GM18861 (cell line): ENCODE measurements around the gene IGSF9.

Experiments
- ATAC-seq: cut with Tn5 transposase; IDR thresholded peaks from one replicate; pipeline ENCODE4 v1.9.1; 2021; ENCODE audit not compliant: unreplicated experiment

IGSF9 gene, protein sequence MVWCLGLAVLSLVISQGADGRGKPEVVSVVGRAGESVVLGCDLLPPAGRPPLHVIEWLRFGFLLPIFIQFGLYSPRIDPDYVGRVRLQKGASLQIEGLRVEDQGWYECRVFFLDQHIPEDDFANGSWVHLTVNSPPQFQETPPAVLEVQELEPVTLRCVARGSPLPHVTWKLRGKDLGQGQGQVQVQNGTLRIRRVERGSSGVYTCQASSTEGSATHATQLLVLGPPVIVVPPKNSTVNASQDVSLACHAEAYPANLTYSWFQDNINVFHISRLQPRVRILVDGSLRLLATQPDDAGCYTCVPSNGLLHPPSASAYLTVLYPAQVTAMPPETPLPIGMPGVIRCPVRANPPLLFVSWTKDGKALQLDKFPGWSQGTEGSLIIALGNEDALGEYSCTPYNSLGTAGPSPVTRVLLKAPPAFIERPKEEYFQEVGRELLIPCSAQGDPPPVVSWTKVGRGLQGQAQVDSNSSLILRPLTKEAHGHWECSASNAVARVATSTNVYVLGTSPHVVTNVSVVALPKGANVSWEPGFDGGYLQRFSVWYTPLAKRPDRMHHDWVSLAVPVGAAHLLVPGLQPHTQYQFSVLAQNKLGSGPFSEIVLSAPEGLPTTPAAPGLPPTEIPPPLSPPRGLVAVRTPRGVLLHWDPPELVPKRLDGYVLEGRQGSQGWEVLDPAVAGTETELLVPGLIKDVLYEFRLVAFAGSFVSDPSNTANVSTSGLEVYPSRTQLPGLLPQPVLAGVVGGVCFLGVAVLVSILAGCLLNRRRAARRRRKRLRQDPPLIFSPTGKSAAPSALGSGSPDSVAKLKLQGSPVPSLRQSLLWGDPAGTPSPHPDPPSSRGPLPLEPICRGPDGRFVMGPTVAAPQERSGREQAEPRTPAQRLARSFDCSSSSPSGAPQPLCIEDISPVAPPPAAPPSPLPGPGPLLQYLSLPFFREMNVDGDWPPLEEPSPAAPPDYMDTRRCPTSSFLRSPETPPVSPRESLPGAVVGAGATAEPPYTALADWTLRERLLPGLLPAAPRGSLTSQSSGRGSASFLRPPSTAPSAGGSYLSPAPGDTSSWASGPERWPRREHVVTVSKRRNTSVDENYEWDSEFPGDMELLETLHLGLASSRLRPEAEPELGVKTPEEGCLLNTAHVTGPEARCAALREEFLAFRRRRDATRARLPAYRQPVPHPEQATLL

DNA sequence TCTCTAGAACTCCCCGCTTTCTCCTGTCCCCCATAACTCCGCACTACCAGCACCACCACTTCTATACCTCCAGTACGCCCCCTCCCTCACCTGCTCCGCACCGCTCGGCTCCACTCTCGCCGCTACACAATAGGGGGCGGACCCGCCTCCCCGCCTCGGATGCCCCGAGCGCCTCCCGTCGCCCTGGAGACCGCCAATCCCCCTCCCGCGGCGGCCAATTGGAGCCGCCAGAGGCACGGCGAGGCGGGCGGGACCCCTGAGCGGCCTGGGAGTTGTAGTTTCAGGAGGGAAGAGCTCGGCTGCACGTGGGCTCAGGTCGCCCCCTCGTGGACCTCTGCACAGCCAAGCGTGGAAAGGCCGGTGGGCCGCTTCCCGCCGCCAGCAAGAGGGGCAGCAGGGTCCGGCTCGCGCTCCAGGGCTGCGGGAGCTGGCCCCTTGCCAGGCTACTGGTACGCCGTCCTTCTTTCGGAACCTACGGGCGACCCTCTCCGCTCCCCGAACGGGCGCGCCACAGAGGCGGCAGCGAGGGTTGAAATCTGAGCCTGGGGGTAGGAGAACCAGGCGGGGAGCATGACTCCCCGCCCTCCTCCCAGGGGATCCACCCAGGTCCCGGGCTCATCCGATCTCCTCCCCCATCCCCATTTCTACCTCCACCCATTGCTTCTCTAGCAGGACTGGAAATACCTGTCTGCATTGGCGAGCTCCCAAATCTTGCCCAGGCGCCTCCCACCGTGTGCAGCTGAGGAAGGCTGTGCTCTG lies at the start of gene IGSF9:
Gene IGSF9 (minus strand): TSS at position 131 of the 759 bp plus-strand sequence. CDS start 2,159 bp downstream, outside the sequence.
- no peak for ATAC-seq

DNA sequence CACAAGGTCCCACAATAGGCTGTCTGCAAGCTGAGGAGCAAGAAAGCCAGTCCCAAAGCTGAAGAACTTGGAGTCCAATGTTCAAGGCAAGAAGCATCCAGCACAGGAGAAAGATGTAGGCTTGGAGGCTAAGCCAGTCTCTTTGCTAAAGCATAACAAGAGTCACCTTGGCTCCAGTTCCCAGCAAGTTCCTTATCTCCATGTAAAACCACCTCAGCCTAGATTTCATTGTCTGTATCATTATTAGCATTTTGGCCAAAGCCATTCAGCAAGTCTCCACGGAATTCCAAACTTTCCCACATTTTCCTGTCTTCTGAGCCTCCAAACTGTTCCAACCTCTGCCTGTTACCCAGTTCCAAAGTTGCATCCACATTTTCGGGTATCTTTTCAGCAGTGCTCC lies 49.5 kb upstream of the IGSF9 start:
- ATAC-seq = no peak

DNA sequence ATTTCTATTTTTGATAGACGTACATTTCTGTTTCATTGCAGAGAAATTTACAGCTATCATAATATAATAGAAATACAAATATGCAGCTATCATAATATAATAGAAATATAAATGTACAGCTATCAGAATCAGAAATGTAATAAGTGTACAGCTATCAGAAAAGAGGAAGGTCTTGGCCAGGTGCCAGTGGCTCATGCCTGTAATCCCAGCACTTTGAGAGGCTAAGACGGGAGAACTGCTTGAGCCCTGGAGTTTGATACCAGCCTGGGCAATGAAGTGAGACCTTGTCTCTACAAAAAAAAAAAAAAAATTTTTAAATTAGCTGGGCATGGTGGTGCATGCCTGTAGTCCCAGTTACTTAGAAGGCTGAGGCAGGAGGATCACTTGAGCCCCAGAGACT lies 48.5 kb upstream of the IGSF9 start:
- ATAC-seq = no peak

DNA sequence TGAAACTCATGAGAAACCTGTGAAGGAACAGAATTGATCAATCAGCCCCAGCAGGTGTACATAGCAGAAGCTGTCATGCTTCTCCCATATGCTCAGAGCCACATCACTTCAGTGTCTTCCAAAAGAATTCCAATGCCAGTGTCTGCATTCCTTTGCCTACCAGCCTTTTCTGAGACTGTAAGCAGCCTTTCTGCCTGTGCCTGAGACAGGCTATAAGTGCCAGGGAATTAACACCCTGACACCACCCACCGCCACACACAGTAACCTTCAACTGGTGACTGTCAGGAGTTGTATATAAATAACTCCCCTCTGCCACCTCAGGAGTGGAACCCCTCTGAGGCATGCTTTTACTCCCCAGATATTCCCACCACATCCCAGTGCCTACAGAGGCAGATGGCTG lies 46.7 kb upstream of the IGSF9 start:
- no peak for ATAC-seq

DNA sequence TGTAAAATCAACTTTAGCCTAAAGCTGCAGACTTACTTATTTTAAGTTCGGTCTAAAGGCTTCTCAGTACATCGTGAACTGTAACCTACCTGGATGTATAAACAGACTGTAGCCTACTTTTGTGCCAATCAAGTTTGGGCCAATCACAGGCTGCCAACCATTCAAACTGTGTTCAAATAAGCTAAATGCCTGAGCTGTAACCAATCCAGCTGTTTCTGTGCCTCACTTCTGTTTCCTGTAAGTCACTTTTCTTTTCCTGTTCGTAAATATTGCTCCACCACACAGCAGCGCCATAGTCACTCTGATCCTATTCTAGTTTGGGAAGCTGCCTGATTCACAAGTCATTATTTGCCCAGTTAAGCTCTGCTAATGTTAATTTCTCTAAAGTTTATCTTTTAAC lies 46.1 kb upstream of the IGSF9 start:
- no peak for ATAC-seq

DNA sequence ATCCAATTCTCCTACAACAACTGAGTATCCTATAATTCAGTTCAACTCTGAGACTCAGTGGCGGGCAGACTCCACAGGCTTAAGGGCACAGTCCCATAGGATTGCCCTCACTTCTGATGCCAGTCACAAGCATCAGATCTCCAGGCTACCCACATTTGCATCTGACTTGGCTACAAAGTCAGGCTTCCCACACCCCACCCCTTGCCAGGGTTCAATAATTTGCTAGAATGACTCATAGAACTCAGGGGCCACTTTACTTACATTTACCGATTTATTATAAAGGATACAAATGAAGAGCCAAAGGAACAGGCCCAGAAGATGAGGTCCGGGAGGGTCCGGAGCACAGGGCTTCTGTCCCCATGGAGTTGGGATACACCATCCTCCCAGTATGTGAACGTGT lies 44.6 kb upstream of the IGSF9 start:
- ATAC-seq = no peak

DNA sequence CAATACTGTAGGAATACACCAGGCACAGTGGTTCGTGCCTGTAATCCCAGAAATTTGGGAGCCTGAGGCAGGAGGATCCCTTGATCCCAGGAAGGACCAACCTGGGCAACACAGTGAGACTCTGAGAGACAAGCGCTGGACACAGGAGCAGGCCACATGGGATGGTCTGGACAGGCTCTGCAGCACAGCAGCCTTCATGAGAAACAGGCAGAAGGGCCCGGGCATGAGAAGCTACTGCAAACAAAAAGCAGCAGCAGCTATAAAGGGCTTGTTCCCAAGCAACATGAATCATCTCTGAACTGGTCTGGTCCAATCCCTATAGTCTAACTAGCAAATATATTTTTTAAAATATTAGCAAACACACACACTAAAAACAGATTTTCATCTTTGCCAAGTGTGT lies 44.2 kb upstream of the IGSF9 start:
- no peak for ATAC-seq

DNA sequence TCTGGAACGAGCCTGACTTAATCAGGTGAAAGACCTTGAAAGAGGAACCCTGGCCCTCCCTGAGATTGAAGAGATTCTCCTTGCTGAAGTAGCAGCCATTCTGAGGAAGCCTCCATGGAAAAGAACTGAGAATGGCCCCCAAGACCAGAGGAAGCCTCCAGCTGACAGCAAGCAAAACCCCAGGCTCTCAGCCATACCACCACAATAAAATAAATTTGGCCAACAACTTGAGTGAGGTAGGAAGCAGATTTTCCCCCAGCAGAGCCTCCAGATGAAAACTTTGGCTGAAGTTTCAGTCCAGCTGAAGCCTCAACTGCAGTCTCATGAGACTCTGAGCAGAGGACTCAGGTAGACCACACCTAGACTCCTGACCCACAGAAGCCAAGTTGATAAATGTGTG lies 42.6 kb upstream of the IGSF9 start:
- no peak for ATAC-seq

DNA sequence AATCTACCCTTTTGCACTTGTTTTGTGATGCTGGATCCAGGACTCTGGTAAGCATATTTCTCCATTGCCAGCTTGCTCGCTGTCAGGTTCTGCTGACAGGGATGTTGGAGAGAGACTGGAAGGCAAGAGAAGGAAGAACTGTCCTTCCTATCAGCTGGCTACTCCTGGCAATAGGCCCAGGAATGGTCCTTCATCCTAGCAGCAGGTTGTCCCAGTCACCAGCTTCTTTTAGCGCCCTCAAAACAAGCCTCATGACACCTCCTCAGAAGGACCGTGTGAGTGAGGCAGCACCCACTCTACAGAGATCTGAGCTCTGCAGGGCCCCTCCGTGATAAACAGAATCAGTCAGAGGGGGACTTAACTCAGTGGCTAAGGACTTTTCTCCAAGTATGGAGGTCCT lies 41.8 kb upstream of the IGSF9 start:
- no peak for ATAC-seq

DNA sequence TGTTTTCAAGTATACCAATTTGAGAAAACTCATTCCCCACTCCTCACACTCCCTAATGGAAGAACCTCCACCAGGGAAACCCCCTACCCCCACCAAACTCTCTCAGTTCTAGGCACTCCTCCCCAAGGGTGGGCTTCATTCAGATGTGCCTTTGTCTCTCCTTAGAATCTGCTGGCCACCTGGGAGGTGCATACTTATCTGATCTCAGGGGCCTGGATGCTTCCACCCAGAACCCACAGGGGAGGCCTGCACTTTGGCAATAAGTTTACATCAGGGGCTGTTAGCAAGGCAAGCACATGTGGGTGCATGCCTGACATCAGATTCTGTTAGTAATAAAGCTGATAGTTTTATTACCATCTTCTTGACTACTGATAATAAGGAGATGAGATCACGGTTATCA lies 41.1 kb upstream of the IGSF9 start:
- ATAC-seq = no peak

DNA sequence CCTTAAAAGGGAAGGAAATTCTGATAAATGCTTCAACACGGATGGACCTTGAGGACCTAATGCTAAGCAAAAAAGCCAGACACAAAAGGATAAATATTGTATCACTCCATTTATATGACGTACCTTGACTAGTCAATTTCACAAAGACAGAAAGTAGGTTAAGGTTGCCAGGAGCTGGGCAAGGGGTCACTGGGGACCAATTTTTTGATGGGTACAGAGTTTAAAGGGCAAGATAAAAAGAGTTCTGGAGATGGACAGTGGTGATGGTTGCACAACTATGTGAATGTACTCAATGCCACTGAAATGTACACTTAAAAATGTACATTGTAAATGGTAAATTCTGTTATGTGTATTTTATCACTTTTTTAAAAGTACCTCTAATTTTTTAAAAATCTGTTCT lies 40.7 kb upstream of the IGSF9 start:
- ATAC-seq = no peak

DNA sequence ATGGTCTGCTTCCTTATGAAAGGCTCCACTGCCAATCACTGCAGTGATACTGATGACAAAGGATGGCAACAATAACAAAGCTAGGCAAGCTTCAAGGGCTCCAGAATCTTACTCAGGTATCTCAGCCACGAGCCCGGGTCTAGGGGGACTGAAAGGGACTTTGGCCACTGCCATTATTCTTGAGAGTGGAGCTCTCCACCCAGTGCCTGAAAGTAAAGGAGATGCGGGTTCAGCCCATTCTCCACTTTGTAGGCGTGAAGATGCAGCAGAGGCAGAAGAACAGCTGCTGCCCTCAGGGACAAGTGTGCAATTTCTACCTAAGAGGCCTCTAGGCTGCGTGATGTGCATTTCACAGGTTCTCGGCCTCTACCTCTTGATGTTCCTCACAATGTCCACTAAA lies 40.1 kb upstream of the IGSF9 start:
- ATAC-seq = no peak

DNA sequence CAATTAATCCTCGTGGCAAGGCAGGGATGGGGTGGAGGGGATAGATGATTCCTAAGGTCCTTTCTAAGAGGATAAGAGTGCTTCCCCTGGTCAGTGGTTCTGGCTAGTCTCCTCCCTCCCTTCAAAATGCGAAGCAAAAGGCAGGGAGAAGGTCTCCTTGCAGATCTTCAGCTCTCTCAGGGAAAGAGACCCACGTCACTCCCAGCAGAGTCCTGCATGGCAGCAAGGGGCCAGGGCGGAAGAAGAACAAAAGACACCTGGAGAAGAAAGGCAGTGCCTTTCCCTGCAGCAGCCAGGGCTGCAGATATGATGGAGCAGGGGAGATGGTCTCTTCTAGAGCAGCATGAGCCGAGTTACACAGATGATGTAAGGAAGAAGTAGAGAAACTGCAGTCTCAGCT lies 38.3 kb upstream of the IGSF9 start:
- no peak for ATAC-seq

DNA sequence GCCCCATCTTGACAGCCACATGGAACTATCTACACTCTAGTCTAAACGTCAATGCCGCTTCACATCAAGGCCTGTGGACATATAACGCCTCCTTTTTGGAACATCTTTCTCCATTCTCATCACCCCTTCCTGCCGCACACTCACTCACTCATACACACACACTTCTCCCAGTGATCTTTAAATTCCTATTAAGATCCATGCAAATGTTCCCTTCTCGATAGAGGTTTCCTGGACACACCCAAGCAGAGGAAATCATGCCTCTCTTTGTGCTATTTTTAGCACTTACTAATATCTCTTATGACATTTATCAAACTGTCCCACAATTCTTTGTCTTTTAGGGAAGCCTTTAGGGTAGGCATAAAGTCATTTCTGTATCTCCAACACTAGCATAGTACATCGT lies 36.9 kb upstream of the IGSF9 start:
- no peak for ATAC-seq

DNA sequence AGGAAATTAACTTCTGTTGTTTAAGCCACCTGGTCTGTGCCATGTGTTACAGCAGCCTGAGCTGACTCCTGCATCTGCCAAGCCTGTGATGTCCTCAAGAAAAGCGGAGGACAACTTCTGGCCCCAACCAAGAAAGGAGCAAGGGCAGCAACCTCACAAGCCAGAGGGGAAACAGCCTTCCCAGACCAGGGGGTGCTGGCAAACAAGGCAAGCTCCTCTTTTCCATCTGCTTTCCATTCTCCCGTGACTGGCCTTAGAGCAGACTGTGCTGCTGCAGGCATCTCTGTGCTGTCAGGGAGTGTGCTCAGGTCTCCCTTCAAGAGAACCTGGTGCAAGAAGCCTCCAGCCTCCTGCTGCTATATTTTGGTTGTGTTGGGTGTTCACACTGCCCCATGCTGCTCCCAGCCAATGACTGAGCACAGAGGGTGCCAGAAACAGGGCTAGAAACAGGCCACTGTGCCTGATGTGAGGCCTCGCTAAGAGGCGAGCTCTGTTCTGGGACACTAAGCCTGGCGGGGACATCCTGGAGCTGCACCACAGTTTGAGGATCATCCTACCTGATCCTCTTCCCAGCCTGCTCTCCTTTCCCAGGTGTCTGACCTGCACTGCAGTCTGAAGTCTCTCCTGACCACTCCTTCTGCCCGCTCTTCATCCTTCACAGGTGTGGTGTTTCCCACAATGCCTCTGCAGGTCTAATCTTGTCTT lies 36.1 kb upstream of the IGSF9 start:
- ATAC-seq = no peak

DNA sequence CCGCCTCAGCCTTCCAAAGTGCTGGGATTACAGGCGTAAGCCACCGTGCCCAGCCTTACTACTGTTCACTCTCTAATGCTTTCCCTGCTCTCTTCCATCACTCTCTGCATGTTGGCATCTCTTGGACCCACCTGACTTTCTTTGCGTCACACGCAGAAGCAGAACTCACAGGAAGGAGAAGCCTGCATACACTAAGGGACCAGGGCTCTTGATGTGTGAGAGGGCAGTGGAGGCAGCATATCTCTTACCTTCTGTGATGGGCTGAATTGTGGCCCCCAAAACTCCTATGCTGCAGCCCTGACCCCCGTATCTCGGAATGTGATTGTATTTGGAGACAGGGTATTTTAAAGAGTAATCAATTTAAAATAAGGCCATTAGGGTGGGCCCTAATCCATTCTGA lies 35.4 kb upstream of the IGSF9 start:
- no peak for ATAC-seq

DNA sequence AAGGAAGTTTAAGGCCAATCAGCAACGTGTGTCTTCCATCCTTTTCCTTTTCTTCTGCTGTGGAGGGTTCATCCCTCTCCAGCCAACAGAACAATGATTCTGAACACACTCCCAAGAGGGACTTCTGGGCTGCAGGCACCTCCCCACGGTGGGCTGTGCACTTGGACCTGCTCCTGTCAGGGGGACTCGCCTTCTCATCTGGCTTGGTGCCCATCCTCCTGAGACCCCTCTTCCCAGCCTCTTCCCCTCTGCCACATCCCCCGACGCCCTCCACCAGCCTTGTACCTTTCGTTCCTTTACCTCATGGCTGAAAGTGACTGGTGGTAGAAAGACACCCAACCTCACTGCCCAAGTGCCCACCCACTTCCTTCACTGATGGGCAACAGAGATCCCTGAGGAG lies 34.7 kb upstream of the IGSF9 start:
- ATAC-seq = no peak

DNA sequence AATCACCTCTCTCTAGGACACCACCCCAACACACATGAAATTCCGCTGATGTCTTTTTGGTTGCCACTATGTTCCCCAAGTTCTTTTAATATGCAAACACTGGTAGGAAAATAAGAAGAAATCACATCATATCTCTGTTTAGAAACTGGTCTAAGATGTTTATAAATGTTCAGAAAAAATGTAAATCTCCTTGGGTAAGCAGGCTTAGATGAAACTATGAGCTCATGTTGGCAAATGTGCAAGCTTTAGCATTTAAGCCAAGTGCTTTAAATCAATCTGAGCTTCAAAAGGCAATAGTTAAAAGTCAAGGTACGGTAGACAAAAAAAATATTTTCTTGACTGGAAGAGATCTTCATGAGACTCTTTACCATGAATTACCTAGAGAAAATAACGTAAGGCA lies 33.8 kb upstream of the IGSF9 start:
- no peak for ATAC-seq

DNA sequence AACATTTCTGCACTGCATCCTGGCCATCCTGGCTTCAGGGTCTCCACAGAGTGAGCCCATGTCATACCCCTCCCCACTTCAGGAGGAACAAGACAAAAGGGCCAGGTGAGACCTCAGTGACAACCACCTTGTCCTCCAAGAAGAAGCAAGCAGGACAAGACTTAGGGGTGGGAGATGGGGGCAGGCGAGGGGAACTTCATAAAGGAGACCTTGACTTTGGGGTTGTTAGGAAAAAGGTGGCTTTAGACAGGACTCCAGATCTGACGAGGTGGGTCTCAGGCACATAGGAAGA lies 32.6 kb upstream of the IGSF9 start:
- ATAC-seq = no peak

DNA sequence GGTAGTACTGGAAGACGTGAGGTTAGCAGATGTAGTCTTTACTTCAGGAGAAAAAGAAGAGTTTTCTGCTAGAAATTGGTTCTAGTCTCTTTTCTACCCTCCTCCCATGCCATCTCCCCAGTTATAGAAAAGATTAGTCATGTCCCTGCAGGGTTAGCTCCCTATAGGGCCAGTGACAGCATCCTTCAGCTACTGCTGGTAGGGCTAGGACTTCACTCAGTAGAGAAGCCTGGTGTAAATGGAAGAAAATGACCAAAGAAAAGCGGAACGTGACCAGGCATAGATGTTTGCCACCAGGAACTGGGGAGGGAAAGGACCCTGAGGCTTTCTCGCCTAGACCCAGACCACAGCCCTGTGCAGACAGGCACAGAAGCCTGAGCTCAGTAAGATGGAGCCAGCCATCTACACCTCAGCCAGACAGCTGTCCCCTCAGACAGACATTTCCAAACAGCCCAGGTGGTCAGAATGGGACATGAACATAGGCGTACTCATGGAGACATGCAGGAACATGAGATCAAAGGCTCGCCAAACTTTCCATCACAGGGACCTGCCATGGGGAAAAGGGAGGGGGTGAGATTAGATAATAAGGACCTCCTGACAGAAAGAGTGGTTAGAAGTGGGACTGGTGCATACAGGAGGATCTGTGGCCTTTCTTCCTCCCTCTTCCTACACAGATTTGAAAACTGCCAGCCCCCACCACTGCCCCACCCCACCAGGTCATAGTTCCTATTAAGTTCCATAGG lies 32.1 kb upstream of the IGSF9 start:
- ATAC-seq = no peak
